ENCODE results near the gene ZC2HC1B. TPM values are rescaled to one million over a fixed set of nuclear protein-coding genes. Genes with fewer than 3 reads are reported as not detected.

The ZC2HC1B gene
- total RNA-seq, 2 experiments from 2014 or later, result not detected

DNA sequence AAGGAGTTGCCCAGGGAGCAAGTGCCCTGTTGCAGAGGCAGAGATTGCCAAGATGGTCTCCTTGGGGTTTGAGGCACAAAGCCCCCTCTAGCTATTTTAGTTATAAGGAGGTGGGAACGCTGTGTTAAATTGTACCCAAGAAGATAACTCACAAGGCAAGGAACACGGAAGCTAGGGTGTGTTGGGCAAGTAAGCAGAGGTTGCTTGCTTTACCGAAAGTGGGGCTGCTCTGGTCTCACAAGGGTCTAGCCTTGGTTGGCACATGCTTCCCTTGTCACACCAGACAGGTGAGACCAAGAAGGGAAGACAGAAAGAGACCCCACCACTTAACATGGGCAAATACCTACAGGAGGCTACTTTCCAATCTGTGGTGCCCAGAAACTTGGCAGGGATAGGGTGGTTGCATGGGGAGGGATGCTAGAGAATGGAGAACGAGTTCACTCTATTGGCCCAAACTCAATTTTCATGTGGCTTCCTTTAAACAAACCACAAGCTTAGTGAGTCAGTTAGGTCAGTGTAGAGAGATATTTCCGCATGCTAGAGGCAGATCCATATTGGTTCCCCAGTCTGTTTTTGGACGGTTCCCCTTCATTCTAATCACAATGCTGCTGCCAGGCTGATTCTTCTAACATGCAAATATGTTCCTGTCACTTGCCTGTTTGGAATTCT is 101.4 kb downstream of the ZC2HC1B start:
- CTCF ChIA-PET, result interaction anchor here (1.3 to 2.4 kb wide), 2 partner anchors 26 to 47 kb away, joined by 4 to 8 read pairs; no protein-coding TSS in a partner anchor
- no peaks in the 10 kb centered on the region for H3K9me3 Mint-ChIP-seq (ENCODE audit: insufficient read depth)
- H3K36me3 Mint-ChIP-seq (ENCODE audit: low read depth), result no peaks in the 10 kb centered on the region
- no peak overlapping the region for H3K4me3 Mint-ChIP-seq
- DNase-seq, result no peak
- no peak for ATAC-seq
- H3K4me1 Mint-ChIP-seq (ENCODE audit: low read depth), result no peaks in the 10 kb centered on the region
- no peak overlapping the region for H3K27ac Mint-ChIP-seq
- no peaks in the 10 kb centered on the region for H3K27me3 Mint-ChIP-seq (ENCODE audit: low read depth)
- POLR2A ChIA-PET, result no interaction called here

GRCh38 chr6:143966312-143966711 is 102.0 kb downstream of the ZC2HC1B start:
- ChIA-PET POLR2A (no interaction called here), CTCF (interaction anchor here (2.4 kb wide), 1 partner anchor 27 kb away, joined by 8 read pairs; no protein-coding TSS in a partner anchor)
- DNase-seq (no peak), ATAC-seq (no peak)
- no peaks in the 10 kb centered on the region for H3K4me1 Mint-ChIP-seq (ENCODE audit: low read depth)
- H3K4me3 Mint-ChIP-seq, result no peak overlapping the region
- no peaks in the 10 kb centered on the region for H3K27me3 Mint-ChIP-seq (ENCODE audit: low read depth)
- no peaks in the 10 kb centered on the region for H3K36me3 Mint-ChIP-seq (ENCODE audit: low read depth)
- no peak overlapping the region for H3K27ac Mint-ChIP-seq
- H3K9me3 Mint-ChIP-seq (ENCODE audit: insufficient read depth), result no peaks in the 10 kb centered on the region

DNA sequence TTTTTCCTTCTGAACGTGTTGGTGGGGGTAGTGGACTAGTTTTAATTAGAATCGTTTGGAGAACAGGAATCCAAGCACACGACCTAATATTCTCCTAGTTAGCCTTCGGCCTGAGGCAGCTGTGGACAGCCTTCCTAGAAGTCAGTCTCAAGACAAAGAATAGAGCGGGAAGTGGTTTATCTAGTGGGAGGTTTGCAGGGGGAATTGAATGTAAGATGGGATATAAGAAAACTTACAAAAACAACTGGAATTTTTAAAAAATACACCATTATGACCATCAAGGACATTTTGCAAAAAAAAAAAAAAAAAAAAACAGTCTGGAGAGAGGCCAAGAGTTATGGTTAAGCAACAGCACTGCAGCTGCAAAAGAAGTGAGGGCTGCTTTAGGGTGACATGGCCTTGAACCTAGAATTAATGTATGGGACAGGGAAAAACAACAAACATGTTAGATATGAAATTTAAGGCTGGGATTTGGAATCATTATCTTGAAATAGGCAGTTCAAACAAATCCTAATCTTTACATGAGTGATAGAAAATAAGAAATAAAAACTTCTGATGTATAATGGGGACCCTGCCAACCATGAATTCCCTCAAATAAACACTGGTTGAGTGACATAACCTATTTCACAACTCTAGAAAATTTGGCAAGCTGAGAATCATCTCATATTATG is 103.6 kb downstream of the ZC2HC1B start:
- no peaks in the 10 kb centered on the region for H3K27me3 Mint-ChIP-seq (ENCODE audit: low read depth)
- no peak for DNase-seq
- CTCF ChIA-PET, result no interaction called here
- no peaks in the 10 kb centered on the region for H3K36me3 Mint-ChIP-seq (ENCODE audit: low read depth)
- no peak overlapping the region for H3K27ac Mint-ChIP-seq
- POLR2A ChIA-PET, result no interaction called here
- H3K9me3 Mint-ChIP-seq (ENCODE audit: insufficient read depth), result no peaks in the 10 kb centered on the region
- H3K4me3 Mint-ChIP-seq, result no peak overlapping the region
- no peak for ATAC-seq
- H3K4me1 Mint-ChIP-seq (ENCODE audit: low read depth), result no peaks in the 10 kb centered on the region

DNA sequence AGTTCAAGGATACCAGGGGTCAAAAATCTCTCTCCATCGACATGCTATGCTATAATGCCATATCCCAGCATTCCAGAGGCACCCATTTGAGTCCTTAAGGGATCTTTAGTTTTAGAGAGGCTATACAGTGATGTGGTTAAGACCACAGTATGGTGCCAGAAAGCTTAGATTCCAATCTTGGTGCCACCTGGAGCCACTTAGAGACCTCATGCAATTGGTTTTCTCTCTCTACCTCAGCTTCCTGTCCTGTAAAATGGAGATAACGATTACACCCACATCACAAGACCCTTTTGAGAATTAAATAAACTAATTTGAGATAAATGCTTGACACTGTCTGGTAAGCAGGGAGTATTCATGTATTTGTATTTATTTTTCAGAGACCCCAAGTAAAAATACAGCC is 104.8 kb downstream of the ZC2HC1B start:
- Mint-ChIP-seq H3K36me3 (ENCODE audit: low read depth) (no peaks in the 10 kb centered on the region), H3K27me3 (ENCODE audit: low read depth) (no peaks in the 10 kb centered on the region), H3K4me1 (ENCODE audit: low read depth) (no peaks in the 10 kb centered on the region), H3K4me3 (no peak overlapping the region), H3K27ac (no peak overlapping the region), H3K9me3 (ENCODE audit: insufficient read depth) (no peaks in the 10 kb centered on the region)
- ChIA-PET POLR2A (no interaction called here), CTCF (no interaction called here)
- ATAC-seq (no peak), DNase-seq (no peak)

- Mint-ChIP-seq H3K27ac (no peak overlapping the region), H3K4me3 (no peak overlapping the region), H3K27me3 (ENCODE audit: low read depth) (no peaks in the 10 kb centered on the region), H3K36me3 (ENCODE audit: low read depth) (no peaks in the 10 kb centered on the region), H3K4me1 (ENCODE audit: low read depth) (no peaks in the 10 kb centered on the region), H3K9me3 (ENCODE audit: insufficient read depth) (no peaks in the 10 kb centered on the region)
- no peak for ATAC-seq
- ChIA-PET POLR2A (no interaction called here), CTCF (no interaction called here)
- no peak for DNase-seq
Observed at GRCh38 chr6:143970456-143971218, 106.4 kb downstream of the ZC2HC1B start.

DNA sequence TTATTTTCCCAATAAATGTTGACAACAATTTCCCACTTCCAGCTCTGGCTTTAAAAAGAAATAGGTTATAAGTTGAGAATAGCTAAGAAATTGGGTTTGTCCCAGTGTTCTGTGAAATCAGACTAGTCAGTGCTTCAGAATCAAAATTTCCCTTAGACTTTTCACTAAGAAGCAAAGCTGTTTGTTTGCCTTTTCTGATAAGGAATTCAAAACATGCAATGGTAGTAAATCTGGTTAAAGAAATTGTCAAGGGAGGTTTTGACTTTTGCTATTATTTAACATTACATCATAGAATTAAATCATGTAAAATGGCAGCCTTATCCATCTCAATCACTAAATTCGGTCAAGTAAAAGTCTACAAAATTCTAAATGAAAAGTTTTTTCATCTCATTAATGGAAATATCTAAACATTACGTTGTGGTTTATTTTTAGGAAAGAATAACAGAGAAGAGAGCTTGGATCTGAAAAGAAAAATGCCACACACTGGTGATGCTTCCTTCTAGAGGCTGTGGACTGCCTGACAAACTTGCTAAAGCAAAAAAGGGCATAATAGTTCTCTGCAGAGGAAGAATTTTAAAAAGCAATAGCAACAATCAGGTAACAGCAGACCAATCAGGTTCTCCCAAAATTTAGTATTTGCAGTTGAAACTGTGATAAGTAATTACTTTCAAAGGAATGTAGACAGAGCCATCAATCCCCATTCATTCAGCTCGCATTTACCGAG is 107.4 kb downstream of the ZC2HC1B start:
- Mint-ChIP-seq H3K36me3 (ENCODE audit: low read depth) (no peaks in the 10 kb centered on the region), H3K4me3 (no peak overlapping the region), H3K4me1 (ENCODE audit: low read depth) (no peaks in the 10 kb centered on the region), H3K9me3 (ENCODE audit: insufficient read depth) (no peaks in the 10 kb centered on the region), H3K27ac (no peak overlapping the region), H3K27me3 (ENCODE audit: low read depth) (peaks cover 2% of the 10 kb centered on the region)
- CTCF ChIA-PET, result interaction anchor here (0.9 to 1.0 kb wide), 2 partner anchors 42 to 83 kb away, joined by 3 read pairs; no protein-coding TSS in a partner anchor
- DNase-seq (no peak), ATAC-seq (no peak)
- POLR2A ChIA-PET, result no interaction called here

DNA sequence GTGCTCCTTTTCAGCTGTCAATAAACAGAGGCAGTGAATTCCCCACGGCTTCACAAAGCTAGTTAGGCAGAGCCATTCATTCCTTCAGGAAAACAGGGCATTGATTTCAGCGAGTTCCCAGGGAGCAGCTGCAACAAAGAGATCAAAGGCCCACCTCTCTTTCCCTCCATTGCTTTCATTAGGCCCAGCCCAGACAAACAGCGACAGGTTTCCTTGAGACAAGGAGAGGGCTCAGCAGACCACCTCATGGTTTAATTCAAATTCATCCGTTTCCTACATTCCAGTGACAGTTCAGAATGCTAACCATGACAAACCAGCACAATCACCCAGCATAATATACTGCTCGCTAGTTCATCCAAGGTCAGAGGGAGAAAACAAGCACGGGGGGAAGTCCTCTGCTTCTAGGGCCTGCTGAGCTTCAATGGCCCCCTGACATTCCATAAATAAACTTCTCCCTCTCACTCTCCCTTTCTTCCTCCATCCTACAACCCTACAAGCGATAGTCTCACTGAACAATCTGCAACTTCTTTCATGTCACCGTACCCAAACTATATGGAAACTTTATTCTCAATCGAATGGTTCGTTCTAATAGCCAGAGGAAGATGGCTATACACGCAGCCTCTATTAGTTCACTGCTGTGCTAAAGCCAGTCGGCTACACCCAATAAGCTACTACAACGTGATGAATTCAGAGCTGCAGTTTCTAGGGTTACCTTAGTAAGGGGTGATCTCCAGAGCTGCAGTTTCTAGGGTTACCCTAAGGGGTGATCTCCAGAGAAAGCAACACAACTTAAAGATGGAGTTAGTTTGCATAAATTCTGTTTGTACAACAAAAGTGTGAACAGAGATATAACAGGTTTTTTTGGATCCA is 109.1 kb downstream of the ZC2HC1B start:
- ChIA-PET CTCF (interaction anchor here (1.1 to 1.2 kb wide), 2 partner anchors 28 to 33 kb away, joined by 3 read pairs; no protein-coding TSS in a partner anchor), POLR2A (no interaction called here)
- DNase-seq (no peak), ATAC-seq (no peak)
- H3K27ac Mint-ChIP-seq, result no peak overlapping the region
- no peak overlapping the region for H3K4me3 Mint-ChIP-seq
- no peaks in the 10 kb centered on the region for H3K36me3 Mint-ChIP-seq (ENCODE audit: low read depth)
- H3K9me3 Mint-ChIP-seq (ENCODE audit: insufficient read depth), result no peaks in the 10 kb centered on the region
- H3K4me1 Mint-ChIP-seq (ENCODE audit: low read depth), result peaks cover 3% of the 10 kb centered on the region
- peaks cover 2% of the 10 kb centered on the region for H3K27me3 Mint-ChIP-seq (ENCODE audit: low read depth)

GRCh38 chr6:143974089-143974488 is 109.8 kb downstream of the ZC2HC1B start:
- no peak for ATAC-seq
- POLR2A ChIA-PET, result no interaction called here

GRCh38 chr6:143976806-143977349 is 112.6 kb downstream of the ZC2HC1B start:
- peaks cover 2% of the 10 kb centered on the region for H3K27me3 Mint-ChIP-seq (ENCODE audit: low read depth)
- H3K9me3 Mint-ChIP-seq (ENCODE audit: insufficient read depth), result no peaks in the 10 kb centered on the region
- H3K27ac Mint-ChIP-seq, result no peak overlapping the region
- ATAC-seq, result no peak
- ChIA-PET CTCF (interaction anchor here (1.4 to 1.5 kb wide), 2 partner anchors 35 to 36 kb away, joined by 3 to 4 read pairs; no protein-coding TSS in a partner anchor), POLR2A (no interaction called here)
- no peaks in the 10 kb centered on the region for H3K36me3 Mint-ChIP-seq (ENCODE audit: low read depth)
- no peak for DNase-seq
- H3K4me3 Mint-ChIP-seq, result no peak overlapping the region
- H3K4me1 Mint-ChIP-seq (ENCODE audit: low read depth), result peaks cover 3% of the 10 kb centered on the region

More at GRCh38 chr6:143974089-143974488, 109.8 kb downstream of the ZC2HC1B start:
- no peak for DNase-seq
- Mint-ChIP-seq H3K4me1 (ENCODE audit: low read depth) (peaks cover 3% of the 10 kb centered on the region), H3K4me3 (no peak overlapping the region), H3K36me3 (ENCODE audit: low read depth) (no peaks in the 10 kb centered on the region), H3K27ac (no peak overlapping the region), H3K9me3 (ENCODE audit: insufficient read depth) (no peaks in the 10 kb centered on the region), H3K27me3 (ENCODE audit: low read depth) (peaks cover 2% of the 10 kb centered on the region)
- CTCF ChIA-PET, result interaction anchor here (1.1 to 1.2 kb wide), 2 partner anchors 29 to 34 kb away, joined by 3 read pairs; no protein-coding TSS in a partner anchor

DNA sequence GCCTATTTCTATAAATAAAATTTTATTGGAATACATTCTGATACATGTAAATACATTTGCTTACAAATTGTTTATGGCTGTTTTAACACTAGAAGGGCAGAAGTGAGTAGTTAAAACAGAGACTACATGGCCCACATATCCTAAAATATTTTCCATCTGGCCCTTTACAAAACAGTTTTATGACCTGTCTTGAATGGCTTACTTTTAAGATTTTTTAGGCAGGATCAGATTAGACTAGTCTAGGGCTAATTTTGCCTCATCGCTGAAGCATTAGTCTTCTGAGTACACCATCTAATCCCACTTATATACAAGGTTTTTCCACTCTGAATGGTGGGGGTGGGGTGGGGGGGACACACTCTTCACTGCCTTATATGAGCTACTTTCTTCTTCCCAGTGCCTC is 116.6 kb downstream of the ZC2HC1B start:
- DNase-seq (no peak), ATAC-seq (no peak)
- Mint-ChIP-seq H3K36me3 (ENCODE audit: low read depth) (no peaks in the 10 kb centered on the region), H3K27ac (no peak overlapping the region), H3K4me1 (ENCODE audit: low read depth) (peaks cover 3% of the 10 kb centered on the region), H3K4me3 (no peak overlapping the region), H3K9me3 (ENCODE audit: insufficient read depth) (no peaks in the 10 kb centered on the region), H3K27me3 (ENCODE audit: low read depth) (peaks cover under 1% of the 10 kb centered on the region)
- POLR2A ChIA-PET, result no interaction called here
- CTCF ChIA-PET, result no interaction called here

GRCh38 chr6:143982968-143983367 is 118.7 kb downstream of the ZC2HC1B start:
- no peaks in the 10 kb centered on the region for H3K4me1 Mint-ChIP-seq (ENCODE audit: low read depth)
- DNase-seq (no peak), ATAC-seq (no peak)
- H3K36me3 Mint-ChIP-seq (ENCODE audit: low read depth), result no peaks in the 10 kb centered on the region
- H3K9me3 Mint-ChIP-seq (ENCODE audit: insufficient read depth), result no peaks in the 10 kb centered on the region
- H3K27me3 Mint-ChIP-seq (ENCODE audit: low read depth), result no peaks in the 10 kb centered on the region
- no peak overlapping the region for H3K27ac Mint-ChIP-seq
- CTCF ChIA-PET, result interaction anchor here (2.4 kb wide), 1 partner anchor 42 kb away, joined by 11 read pairs; no protein-coding TSS in a partner anchor
- H3K4me3 Mint-ChIP-seq, result no peak overlapping the region
- POLR2A ChIA-PET, result no interaction called here
